GM12878 (cell line): ENCODE data around the gene S1PR3. TPM values are rescaled to one million over a fixed set of nuclear protein-coding genes. Genes with fewer than 3 reads are reported as not detected.

ENCODE experiments used
- ATF7 ChIP-seq: fragments of 450-650 bp; IDR thresholded peaks from 2 replicates; pipeline ENCODE4 v1.6.1; 2016; ENCODE audit warnings: low read depth, mild to moderate bottlenecking
- BHLHE40 ChIP-seq, 2 experiments: fragments of 450-650 bp in 1 of 2; IDR thresholded peaks; 2 replicates each; pipeline ENCODE4 v1.6.1; 2011 to 2017; ENCODE audit warnings: low read depth in 2 of 2, borderline replicate concordance in 1 of 2, improper control_type of control experiment in 1 of 2, low read length in 1 of 2, mild to moderate bottlenecking in 1 of 2
- HCFC1 ChIP-seq: fragments of 150-350 bp; IDR thresholded peaks from 2 replicates; pipeline ENCODE4 v1.6.1; 2014; ENCODE audit warnings: low read length
- NR2F1 ChIP-seq: fragments of 450-650 bp; conservative IDR thresholded peaks from 2 replicates; pipeline ENCODE4 v1.6.1; 2017; ENCODE audit warnings: mild to moderate bottlenecking
- RAD21 ChIP-seq: IDR thresholded peaks from 2 replicates; pipeline ENCODE4 v1.6.1; 2011; ENCODE audit warnings: mild to moderate bottlenecking, low read depth, low read length, moderate library complexity; ENCODE audit not compliant: insufficient read depth
- YBX1 ChIP-seq: fragments of 450-650 bp; IDR thresholded peaks from 2 replicates; pipeline ENCODE4 v1.6.1; 2016; ENCODE audit warnings: antibody characterized with exemption
- ZZZ3 ChIP-seq: IDR thresholded peaks from 2 replicates; pipeline ENCODE4 v1.6.1; 2011; ENCODE audit warnings: low read depth; ENCODE audit not compliant: control insufficient read depth, insufficient read length
- polyA plus RNA-seq, 11 experiments: library from polyadenylated mRNA; depleted of rRNA in 4 of 11; unstranded in 6 of 11; stranded (reverse) in 5 of 11; fragments of >200 nt; fragmentation: Nextera tagmentation in 4 of 11; fragmentation: Illumina TruSeq in 1 of 11; extraction: Ambion mirVana in 4 of 11; extraction: Trizol in 1 of 11; gene quantifications; 1 replicate in 1 of 11; 2 replicates in 10 of 11; pipeline versions ENCODE4 v1.2.1 to v1.2.3, GENCODE V29; 2011 to 2016; ENCODE audit warnings: inconsistent platforms in 2 of 11, missing spikeins in 2 of 11, low read depth in 1 of 11
- total RNA-seq, 4 experiments: library from RNA; depleted of rRNA in 3 of 4; stranded (reverse); fragments of >200 nt in 3 of 4; fragmentation: Illumina TruSeq in 1 of 4; extraction: Trizol in 1 of 4; gene quantifications; 2 replicates each; pipeline versions ENCODE4 v1.2.1 to v1.2.3, GENCODE V29; 2013 to 2021
- TF ChIP-seq, protein P1 (sequence below): fragments of 450-650 bp; IDR thresholded peaks from 2 replicates; pipeline ENCODE4 v1.6.1; 2018; ENCODE audit warnings: borderline replicate concordance, mild to moderate bottlenecking; ENCODE audit not compliant: partially characterized antibody
- TF ChIP-seq, protein P2 (sequence below): fragments of 450-650 bp; IDR thresholded peaks from 2 replicates; pipeline ENCODE4 v1.6.1; 2017; ENCODE audit warnings: antibody characterized with exemption, mild to moderate bottlenecking, moderate library complexity
- TF ChIP-seq, protein P3 (sequence below): fragments of 450-650 bp; IDR thresholded peaks from 2 replicates; pipeline ENCODE4 v1.6.1; 2016; ENCODE audit warnings: mild to moderate bottlenecking

Gene S1PR3
- total and polyA plus RNA-seq, 10 of the 15 experiments (the other 5 are each of a cell fraction or from before 2014, with no cell fraction given) = 0.01 to 0.18 (median 0.01) TPM; not detected in 7

GRCh38 chr9:88951155-88951542 lies 40.1 kb upstream of the S1PR3 start (continued):
- TF ChIP-seq, protein P1, sequence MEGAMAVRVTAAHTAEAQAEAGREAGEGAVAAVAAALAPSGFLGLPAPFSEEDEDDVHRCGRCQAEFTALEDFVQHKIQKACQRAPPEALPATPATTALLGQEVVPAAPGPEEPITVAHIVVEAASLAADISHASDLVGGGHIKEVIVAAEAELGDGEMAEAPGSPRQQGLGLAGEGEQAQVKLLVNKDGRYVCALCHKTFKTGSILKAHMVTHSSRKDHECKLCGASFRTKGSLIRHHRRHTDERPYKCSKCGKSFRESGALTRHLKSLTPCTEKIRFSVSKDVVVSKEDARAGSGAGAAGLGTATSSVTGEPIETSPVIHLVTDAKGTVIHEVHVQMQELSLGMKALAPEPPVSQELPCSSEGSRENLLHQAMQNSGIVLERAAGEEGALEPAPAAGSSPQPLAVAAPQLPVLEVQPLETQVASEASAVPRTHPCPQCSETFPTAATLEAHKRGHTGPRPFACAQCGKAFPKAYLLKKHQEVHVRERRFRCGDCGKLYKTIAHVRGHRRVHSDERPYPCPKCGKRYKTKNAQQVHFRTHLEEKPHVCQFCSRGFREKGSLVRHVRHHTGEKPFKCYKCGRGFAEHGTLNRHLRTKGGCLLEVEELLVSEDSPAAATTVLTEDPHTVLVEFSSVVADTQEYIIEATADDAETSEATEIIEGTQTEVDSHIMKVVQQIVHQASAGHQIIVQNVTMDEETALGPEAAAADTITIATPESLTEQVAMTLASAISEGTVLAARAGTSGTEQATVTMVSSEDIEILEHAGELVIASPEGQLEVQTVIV = no peak
- no peak for TF ChIP-seq YBX1
- TF ChIP-seq HCFC1 = no peak
- TF ChIP-seq, protein P2, sequence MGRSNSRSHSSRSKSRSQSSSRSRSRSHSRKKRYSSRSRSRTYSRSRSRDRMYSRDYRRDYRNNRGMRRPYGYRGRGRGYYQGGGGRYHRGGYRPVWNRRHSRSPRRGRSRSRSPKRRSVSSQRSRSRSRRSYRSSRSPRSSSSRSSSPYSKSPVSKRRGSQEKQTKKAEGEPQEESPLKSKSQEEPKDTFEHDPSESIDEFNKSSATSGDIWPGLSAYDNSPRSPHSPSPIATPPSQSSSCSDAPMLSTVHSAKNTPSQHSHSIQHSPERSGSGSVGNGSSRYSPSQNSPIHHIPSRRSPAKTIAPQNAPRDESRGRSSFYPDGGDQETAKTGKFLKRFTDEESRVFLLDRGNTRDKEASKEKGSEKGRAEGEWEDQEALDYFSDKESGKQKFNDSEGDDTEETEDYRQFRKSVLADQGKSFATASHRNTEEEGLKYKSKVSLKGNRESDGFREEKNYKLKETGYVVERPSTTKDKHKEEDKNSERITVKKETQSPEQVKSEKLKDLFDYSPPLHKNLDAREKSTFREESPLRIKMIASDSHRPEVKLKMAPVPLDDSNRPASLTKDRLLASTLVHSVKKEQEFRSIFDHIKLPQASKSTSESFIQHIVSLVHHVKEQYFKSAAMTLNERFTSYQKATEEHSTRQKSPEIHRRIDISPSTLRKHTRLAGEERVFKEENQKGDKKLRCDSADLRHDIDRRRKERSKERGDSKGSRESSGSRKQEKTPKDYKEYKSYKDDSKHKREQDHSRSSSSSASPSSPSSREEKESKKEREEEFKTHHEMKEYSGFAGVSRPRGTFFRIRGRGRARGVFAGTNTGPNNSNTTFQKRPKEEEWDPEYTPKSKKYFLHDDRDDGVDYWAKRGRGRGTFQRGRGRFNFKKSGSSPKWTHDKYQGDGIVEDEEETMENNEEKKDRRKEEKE = no peak
- no peak for TF ChIP-seq RAD21
- no peak for TF ChIP-seq ATF7
- TF ChIP-seq BHLHE40 (IDR thresholded peaks at IDR 0.05; ENCODE audit: borderline replicate concordance in 1 of 2, low read depth in 2 of 2, low read length in 1 of 2) = no peak
- no peak for TF ChIP-seq NR2F1
- TF ChIP-seq, protein P3, sequence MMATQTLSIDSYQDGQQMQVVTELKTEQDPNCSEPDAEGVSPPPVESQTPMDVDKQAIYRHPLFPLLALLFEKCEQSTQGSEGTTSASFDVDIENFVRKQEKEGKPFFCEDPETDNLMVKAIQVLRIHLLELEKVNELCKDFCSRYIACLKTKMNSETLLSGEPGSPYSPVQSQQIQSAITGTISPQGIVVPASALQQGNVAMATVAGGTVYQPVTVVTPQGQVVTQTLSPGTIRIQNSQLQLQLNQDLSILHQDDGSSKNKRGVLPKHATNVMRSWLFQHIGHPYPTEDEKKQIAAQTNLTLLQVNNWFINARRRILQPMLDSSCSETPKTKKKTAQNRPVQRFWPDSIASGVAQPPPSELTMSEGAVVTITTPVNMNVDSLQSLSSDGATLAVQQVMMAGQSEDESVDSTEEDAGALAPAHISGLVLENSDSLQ = no peak
- no peak for TF ChIP-seq ZZZ3
